HUES48 (cell line): Measurements from ENCODE around the gene IL1RAPL2.

ENCODE experiments used
- H3K27ac ChIP-seq: one replicate; pipeline ENCODE4 v1.7.0; 2013; ENCODE audit warnings: low read depth, low read length, inconsistent platforms
- H3K27me3 ChIP-seq: 2 replicates; pipeline ENCODE4 v1.6.1; 2013; ENCODE audit warnings: mild to moderate bottlenecking, low read length; ENCODE audit not compliant: control insufficient read depth, insufficient read depth
- H3K36me3 ChIP-seq: 2 replicates; pipeline ENCODE4 v1.6.1; 2013; ENCODE audit warnings: low read length; ENCODE audit not compliant: control insufficient read depth, insufficient read depth
- H3K4me1 ChIP-seq: 2 replicates; pipeline ENCODE4 v1.6.1; 2013; ENCODE audit warnings: mild to moderate bottlenecking, low read length; ENCODE audit not compliant: control insufficient read depth, insufficient read depth
- H3K4me3 ChIP-seq: 2 replicates; pipeline ENCODE4 v1.5.1; 2013; ENCODE audit warnings: mild to moderate bottlenecking, low read depth, low read length
- H3K9ac ChIP-seq: 2 replicates; pipeline ENCODE4 v1.6.1; 2013; ENCODE audit warnings: mild to moderate bottlenecking, low read depth, low read length, moderate library complexity
- H3K9me3 ChIP-seq: 2 replicates; pipeline ENCODE4 v1.6.1; 2013; ENCODE audit warnings: low read length; ENCODE audit not compliant: control insufficient read depth, insufficient read depth

IL1RAPL2 gene

DNA sequence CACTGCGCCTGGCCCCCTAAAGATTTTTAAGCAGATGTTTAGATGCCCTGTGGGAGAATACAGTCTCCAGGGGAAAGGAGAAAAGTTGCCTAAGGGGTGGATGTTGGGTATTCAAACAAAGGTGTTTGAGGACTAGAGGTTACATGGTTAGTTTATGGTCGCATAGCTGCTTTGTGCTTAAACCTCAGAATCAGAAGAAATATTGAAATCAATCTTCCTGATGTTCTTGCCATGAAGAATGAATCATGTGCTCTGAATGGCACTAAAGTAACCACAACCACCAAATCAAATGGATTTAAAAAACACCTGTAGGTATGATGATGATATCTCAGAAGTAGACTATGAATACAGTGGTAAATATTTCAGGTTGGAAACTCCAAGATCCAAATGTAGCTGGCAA is 697.2 kb downstream of the IL1RAPL2 start:
- H3K27me3 ChIP-seq = no peaks in the 10 kb centered on the region
- H3K4me1 ChIP-seq = no peaks in the 10 kb centered on the region
- no peaks in the 10 kb centered on the region for H3K9me3 ChIP-seq
- no peaks in the 10 kb centered on the region for H3K36me3 ChIP-seq
- H3K4me3 ChIP-seq = no peak overlapping the region
- H3K9ac ChIP-seq = no peak overlapping the region
- H3K27ac ChIP-seq = no peak overlapping the region

- Histone ChIP-seq H3K4me1 (no peaks in the 10 kb centered on the region), H3K9me3 (no peaks in the 10 kb centered on the region), H3K27me3 (no peaks in the 10 kb centered on the region), H3K36me3 (no peaks in the 10 kb centered on the region), H3K9ac (no peak overlapping the region), H3K27ac (no peak overlapping the region), H3K4me3 (no peak overlapping the region)
These were observed 697.8 kb downstream of the IL1RAPL2 start for GRCh38 chrX:105263801-105264200.

- Histone ChIP-seq H3K4me3 (no peak overlapping the region), H3K27me3 (no peaks in the 10 kb centered on the region), H3K9ac (no peak overlapping the region), H3K36me3 (no peaks in the 10 kb centered on the region), H3K27ac (no peak overlapping the region), H3K9me3 (no peaks in the 10 kb centered on the region), H3K4me1 (no peaks in the 10 kb centered on the region)
These were observed 699.1 kb downstream of the IL1RAPL2 start for GRCh38 chrX:105265093-105265492.

DNA sequence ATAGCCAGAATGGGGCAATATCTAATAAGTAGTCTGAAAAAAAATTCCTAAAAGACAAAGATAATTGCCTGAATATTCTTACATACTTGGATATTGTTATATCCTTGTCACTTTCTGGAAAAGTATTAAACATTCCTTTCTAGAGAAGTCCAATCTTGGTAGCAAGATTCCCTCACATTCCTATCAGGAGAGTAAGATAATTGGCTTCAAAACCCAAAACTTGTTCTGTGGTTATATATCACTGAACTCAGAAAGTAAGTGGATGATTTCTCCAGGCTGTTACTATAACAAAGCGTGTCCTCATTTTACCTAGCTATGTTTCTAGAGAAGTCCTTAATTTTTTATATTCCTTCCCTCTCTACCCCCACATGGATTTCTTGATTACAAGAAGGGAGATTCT is 700.5 kb downstream of the IL1RAPL2 start:
- H3K9ac ChIP-seq = no peak overlapping the region
- H3K27ac ChIP-seq = no peak overlapping the region
- H3K4me3 ChIP-seq = no peak overlapping the region
- H3K9me3 ChIP-seq = no peaks in the 10 kb centered on the region
- no peaks in the 10 kb centered on the region for H3K36me3 ChIP-seq
- H3K4me1 ChIP-seq = no peaks in the 10 kb centered on the region
- H3K27me3 ChIP-seq = no peaks in the 10 kb centered on the region

DNA sequence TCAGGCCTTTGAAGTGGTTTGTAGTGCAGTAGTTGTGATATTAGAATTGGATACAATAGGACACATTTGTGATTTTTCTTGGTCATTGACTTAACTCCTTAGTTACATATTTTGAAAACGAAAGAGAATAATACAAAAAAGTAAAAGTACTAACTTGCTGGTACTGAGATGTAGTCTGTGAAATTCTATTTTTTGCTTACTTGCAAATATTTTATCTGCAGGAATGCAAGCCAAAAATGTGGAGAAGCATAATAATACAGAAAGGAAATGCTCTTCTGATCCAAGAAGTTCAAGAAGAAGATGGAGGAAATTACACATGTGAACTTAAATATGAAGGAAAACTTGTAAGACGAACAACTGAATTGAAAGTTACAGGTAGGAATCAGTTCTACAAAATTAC is 701.2 kb downstream of the IL1RAPL2 start:
- Histone ChIP-seq H3K4me3 (no peak overlapping the region), H3K36me3 (no peaks in the 10 kb centered on the region), H3K9ac (no peak overlapping the region), H3K9me3 (no peaks in the 10 kb centered on the region), H3K27ac (no peak overlapping the region), H3K27me3 (no peaks in the 10 kb centered on the region), H3K4me1 (no peaks in the 10 kb centered on the region)

DNA sequence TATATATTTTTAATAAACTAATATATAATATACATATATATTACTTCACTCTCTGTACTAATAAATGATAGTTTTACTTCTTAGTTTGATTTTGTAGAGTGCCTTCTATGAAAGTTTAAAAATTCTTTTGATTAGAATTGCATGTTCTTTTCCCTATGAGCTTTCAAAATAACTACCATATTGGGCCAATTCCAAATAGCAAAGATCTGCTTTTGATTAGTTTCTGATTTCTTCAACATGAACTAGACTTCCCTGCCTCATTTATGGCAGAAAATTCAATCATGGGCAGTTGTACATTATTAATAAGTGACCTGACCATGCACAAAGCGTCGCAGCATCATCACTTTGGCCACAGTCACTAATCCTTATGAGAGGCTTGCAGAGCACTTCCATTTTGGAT is 703.4 kb downstream of the IL1RAPL2 start:
- no peaks in the 10 kb centered on the region; the same call in 1 of the 2 replicates for H3K27me3 ChIP-seq
- H3K9me3 ChIP-seq = no peaks in the 10 kb centered on the region
- no peak overlapping the region for H3K27ac ChIP-seq
- H3K4me1 ChIP-seq = no peaks in the 10 kb centered on the region
- H3K9ac ChIP-seq = no peak overlapping the region
- no peaks in the 10 kb centered on the region for H3K36me3 ChIP-seq
- no peak overlapping the region for H3K4me3 ChIP-seq

DNA sequence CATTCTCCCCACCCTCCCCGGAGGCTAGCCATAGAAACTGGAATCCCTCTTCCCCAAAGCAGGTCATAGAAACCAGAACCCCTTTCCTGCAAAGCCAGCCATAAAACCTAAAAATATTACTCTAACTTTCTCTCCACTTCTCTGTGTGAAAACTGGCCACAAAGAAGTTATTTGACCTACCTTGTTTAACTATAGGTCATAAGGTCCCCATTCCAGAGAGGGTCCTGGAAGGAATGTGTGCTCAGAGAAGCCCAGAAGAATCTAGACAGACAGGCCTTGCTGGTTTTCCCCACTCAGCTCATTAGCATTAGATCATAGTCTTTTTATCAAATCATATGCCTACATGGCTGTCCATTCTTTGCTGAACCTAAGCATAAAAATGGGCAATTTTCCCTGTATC is 707.3 kb downstream of the IL1RAPL2 start:
- no peak overlapping the region for H3K27ac ChIP-seq
- no peaks in the 10 kb centered on the region for H3K9me3 ChIP-seq
- no peak overlapping the region for H3K4me3 ChIP-seq
- no peak overlapping the region for H3K9ac ChIP-seq
- no peaks in the 10 kb centered on the region for H3K36me3 ChIP-seq
- no peaks in the 10 kb centered on the region; the same call in 1 of the 2 replicates for H3K27me3 ChIP-seq
- no peaks in the 10 kb centered on the region for H3K4me1 ChIP-seq

DNA sequence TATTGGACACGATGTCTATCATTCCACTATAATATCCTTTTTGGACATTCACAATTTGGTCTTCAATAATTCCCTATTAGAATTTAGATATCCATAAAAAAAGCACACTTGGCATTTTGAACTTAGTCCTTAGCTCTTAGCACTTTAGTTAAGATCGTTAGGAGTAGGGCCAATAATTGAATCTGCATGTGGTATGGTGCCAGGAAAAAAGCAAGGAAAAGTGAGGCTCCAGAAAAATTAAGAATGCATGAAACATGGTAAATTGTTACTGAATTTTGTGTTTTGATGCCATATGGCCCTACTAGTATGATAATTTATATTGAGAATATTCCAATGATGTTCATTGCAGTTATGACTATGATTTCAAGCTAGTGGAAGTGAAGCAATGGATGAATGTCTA is 708.1 kb downstream of the IL1RAPL2 start:
- Histone ChIP-seq H3K27me3 (no peaks in the 10 kb centered on the region; the same call in 1 of the 2 replicates), H3K9me3 (no peaks in the 10 kb centered on the region), H3K4me3 (no peak overlapping the region), H3K36me3 (no peaks in the 10 kb centered on the region), H3K27ac (no peak overlapping the region), H3K9ac (no peak overlapping the region), H3K4me1 (no peaks in the 10 kb centered on the region)

GRCh38 chrX:105277132-105277531 is 711.1 kb downstream of the IL1RAPL2 start:
- Histone ChIP-seq H3K36me3 (no peaks in the 10 kb centered on the region), H3K4me1 (no peaks in the 10 kb centered on the region), H3K27me3 (no peaks in the 10 kb centered on the region; the same call in 1 of the 2 replicates), H3K9ac (no peak overlapping the region), H3K27ac (no peak overlapping the region), H3K4me3 (no peak overlapping the region), H3K9me3 (no peaks in the 10 kb centered on the region)

GRCh38 chrX:105282077-105282476 is 716.1 kb downstream of the IL1RAPL2 start:
- Histone ChIP-seq H3K4me3 (no peak overlapping the region), H3K4me1 (no peaks in the 10 kb centered on the region), H3K36me3 (no peaks in the 10 kb centered on the region), H3K9me3 (no peaks in the 10 kb centered on the region), H3K9ac (no peak overlapping the region), H3K27me3 (peaks cover 2% of the 10 kb centered on the region), H3K27ac (no peak overlapping the region)

DNA sequence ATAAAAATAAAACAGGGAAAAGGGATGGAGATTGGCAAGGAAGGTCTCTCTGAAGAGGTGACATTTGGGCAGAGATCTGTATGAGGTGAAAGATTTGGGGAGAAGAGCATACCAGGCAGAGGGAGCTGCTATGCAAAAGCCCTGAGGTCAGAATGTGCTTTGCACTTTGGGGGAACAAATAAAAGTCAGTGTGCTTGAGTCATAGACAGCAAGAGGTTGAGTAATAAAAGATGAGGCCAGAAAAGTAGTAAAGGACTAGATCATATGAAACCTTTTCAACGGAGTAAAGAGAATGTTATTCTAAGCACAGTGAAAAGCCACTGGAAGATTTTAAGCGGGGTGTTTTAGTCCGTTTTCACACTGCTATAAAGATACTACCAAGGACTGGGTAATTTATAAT is 731.0 kb downstream of the IL1RAPL2 start:
- Histone ChIP-seq H3K9me3 (no peaks in the 10 kb centered on the region), H3K4me1 (peaks cover 26% of the 10 kb centered on the region), H3K4me3 (no peak overlapping the region), H3K36me3 (no peaks in the 10 kb centered on the region), H3K27ac (no peak overlapping the region), H3K9ac (no peak overlapping the region), H3K27me3 (no peaks in the 10 kb centered on the region; the same call in 1 of the 2 replicates)

GRCh38 chrX:105299286-105299685 is 733.3 kb downstream of the IL1RAPL2 start:
- Histone ChIP-seq H3K4me1 (peaks cover 26% of the 10 kb centered on the region), H3K4me3 (no peak overlapping the region), H3K27ac (peak overlapping the region; percentile 71), H3K36me3 (no peaks in the 10 kb centered on the region), H3K27me3 (no peaks in the 10 kb centered on the region; the same call in none of the 2 replicates), H3K9me3 (no peaks in the 10 kb centered on the region), H3K9ac (no peak overlapping the region; the same call in 1 of the 2 replicates)
